ENCODE results near the gene PCNP.

DNA sequence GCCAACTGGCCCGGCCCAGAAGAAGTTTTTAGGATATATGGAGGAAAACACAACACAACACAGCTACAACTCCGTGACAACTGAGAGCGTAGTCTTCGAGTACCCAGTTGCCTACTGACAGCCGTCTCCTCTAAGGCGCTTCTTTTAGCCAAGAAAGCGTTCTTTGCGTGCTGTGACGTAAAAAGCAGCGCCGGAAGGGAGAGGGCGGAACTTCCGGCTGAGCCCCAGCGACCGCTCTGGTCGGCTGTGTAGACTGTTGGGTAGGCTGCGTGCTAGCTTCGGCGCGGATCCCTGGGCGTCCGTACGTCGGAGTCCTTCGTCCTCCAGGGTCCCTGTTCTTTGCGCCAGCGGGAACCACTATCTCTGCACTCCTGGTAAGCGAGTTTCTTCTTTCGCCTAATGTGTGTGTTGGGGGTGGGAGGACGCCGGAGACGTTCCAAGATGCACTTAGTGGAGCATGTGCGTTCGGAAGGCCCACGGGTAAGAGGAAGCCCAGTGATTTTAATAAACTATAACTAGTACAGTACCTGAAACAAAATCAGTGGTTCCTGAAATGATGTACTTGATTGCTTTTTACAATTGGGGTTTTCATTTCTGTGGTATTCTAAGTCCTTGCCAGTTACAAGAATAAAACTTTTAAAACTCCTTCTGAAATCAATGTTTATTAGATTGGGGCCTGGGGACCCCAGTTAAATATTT, 12.2 kb upstream of the PCNP start, which contains the start of gene TRMT10C:
- TF ChIP-seq, protein P1, sequence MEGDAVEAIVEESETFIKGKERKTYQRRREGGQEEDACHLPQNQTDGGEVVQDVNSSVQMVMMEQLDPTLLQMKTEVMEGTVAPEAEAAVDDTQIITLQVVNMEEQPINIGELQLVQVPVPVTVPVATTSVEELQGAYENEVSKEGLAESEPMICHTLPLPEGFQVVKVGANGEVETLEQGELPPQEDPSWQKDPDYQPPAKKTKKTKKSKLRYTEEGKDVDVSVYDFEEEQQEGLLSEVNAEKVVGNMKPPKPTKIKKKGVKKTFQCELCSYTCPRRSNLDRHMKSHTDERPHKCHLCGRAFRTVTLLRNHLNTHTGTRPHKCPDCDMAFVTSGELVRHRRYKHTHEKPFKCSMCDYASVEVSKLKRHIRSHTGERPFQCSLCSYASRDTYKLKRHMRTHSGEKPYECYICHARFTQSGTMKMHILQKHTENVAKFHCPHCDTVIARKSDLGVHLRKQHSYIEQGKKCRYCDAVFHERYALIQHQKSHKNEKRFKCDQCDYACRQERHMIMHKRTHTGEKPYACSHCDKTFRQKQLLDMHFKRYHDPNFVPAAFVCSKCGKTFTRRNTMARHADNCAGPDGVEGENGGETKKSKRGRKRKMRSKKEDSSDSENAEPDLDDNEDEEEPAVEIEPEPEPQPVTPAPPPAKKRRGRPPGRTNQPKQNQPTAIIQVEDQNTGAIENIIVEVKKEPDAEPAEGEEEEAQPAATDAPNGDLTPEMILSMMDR (IDR thresholded peaks at IDR 0.05; ENCODE audit: low read depth, low read length, poor library complexity, severe bottlenecking) = no peak
- TF ChIP-seq EZH2phosphoT487 (IDR thresholded peaks at IDR 0.05; ENCODE audit: borderline replicate concordance, low read length) = no peak

Data from DOHH2 (cell line).